Measurements from ENCODE around the gene E2F4. TPM values are rescaled to one million over a fixed set of nuclear protein-coding genes. Genes with fewer than 3 reads are reported as not detected.

E2F4 gene
- total and polyA plus RNA-seq, 2 donors: 46.9 to 47.7 TPM

GRCh38 chr16:67185651-67186134 lies 6.3 kb upstream of the E2F4 start:
- no peak for DNase-seq (ENCODE audit: low read depth in 6 of 9, low spot score in 9 of 9)
- H3K36me3 ChIP-seq (ENCODE audit: control insufficient read depth in 2 of 2, insufficient read depth in 2 of 2, low read length in 1 of 2): no peaks in the 10 kb centered on the region
- WGBS: 14% methylated on average over 12 of the region's 12 CpGs
- no peak overlapping the region for H3K27ac ChIP-seq (ENCODE audit: low read depth in 1 of 2, low read length in 1 of 2)
- peak overlapping the region in 1 of 2 donors; percentile 14 for H3K4me3 ChIP-seq (ENCODE audit: low read length in 2 of 2)
- peaks cover 18 to 49% of the 10 kb centered on the region in 2 donors for H3K27me3 ChIP-seq (ENCODE audit: control insufficient read depth in 2 of 2, insufficient read depth in 1 of 2, low read length in 1 of 2)
- peaks cover 11 to 26% of the 10 kb centered on the region in 2 donors for H3K4me1 ChIP-seq (ENCODE audit: control insufficient read depth in 2 of 2, insufficient read depth in 2 of 2, low read length in 2 of 2)
- peaks cover 0 to 3% of the 10 kb centered on the region in 2 donors for H3K9me3 ChIP-seq (ENCODE audit: control insufficient read depth in 2 of 2, insufficient read depth in 1 of 2, low read length in 1 of 2)

- H3K27ac ChIP-seq (ENCODE audit: low read depth in 1 of 2, low read length in 1 of 2): no peak overlapping the region
- no peak overlapping the region for H3K4me3 ChIP-seq (ENCODE audit: low read length in 2 of 2)
- peaks cover 18 to 49% of the 10 kb centered on the region in 2 donors for H3K27me3 ChIP-seq (ENCODE audit: control insufficient read depth in 2 of 2, insufficient read depth in 1 of 2, low read length in 1 of 2)
- H3K4me1 ChIP-seq (ENCODE audit: control insufficient read depth in 2 of 2, insufficient read depth in 2 of 2, low read length in 2 of 2): peaks cover 14 to 29% of the 10 kb centered on the region in 2 donors
- H3K36me3 ChIP-seq (ENCODE audit: control insufficient read depth in 2 of 2, insufficient read depth in 2 of 2, low read length in 1 of 2): no peaks in the 10 kb centered on the region
- H3K9me3 ChIP-seq (ENCODE audit: control insufficient read depth in 2 of 2, insufficient read depth in 1 of 2, low read length in 1 of 2): peaks cover 0 to 3% of the 10 kb centered on the region in 2 donors
- no peak for DNase-seq (ENCODE audit: low read depth in 6 of 9, low spot score in 9 of 9)
- WGBS: 83% methylated on average over 5 of the region's 5 CpGs
Observed at GRCh38 chr16:67186550-67186950, 5.4 kb upstream of the E2F4 start.

GRCh38 chr16:67187175-67187890 lies 4.6 kb upstream of the E2F4 start:
- no peak overlapping the region for H3K27ac ChIP-seq (ENCODE audit: low read depth in 1 of 2, low read length in 1 of 2)
- H3K4me1 ChIP-seq (ENCODE audit: control insufficient read depth in 2 of 2, insufficient read depth in 2 of 2, low read length in 2 of 2): peaks cover 17 to 30% of the 10 kb centered on the region in 2 donors

GRCh38 chr16:67188323-67188722 lies 3.6 kb upstream of the E2F4 start:
- Histone ChIP-seq H3K27ac (ENCODE audit: low read depth in 1 of 2, low read length in 1 of 2) (no peak overlapping the region), H3K36me3 (ENCODE audit: control insufficient read depth in 2 of 2, insufficient read depth in 2 of 2, low read length in 1 of 2) (peaks cover 0 to 1% of the 10 kb centered on the region in 2 donors), H3K4me3 (ENCODE audit: low read length in 2 of 2) (no peak overlapping the region), H3K27me3 (ENCODE audit: control insufficient read depth in 2 of 2, insufficient read depth in 1 of 2, low read length in 1 of 2) (peaks cover 18 to 49% of the 10 kb centered on the region in 2 donors), H3K9me3 (ENCODE audit: control insufficient read depth in 2 of 2, insufficient read depth in 1 of 2, low read length in 1 of 2) (peaks cover 0 to 3% of the 10 kb centered on the region in 2 donors), H3K4me1 (ENCODE audit: control insufficient read depth in 2 of 2, insufficient read depth in 2 of 2, low read length in 2 of 2) (peaks cover 24 to 32% of the 10 kb centered on the region in 2 donors)
- WGBS: 91% methylated on average over 4 of the region's 4 CpGs
- no peak for DNase-seq (ENCODE audit: low read depth in 6 of 9, low spot score in 9 of 9)

More at GRCh38 chr16:67187175-67187890, 4.6 kb upstream of the E2F4 start:
- Histone ChIP-seq H3K36me3 (ENCODE audit: control insufficient read depth in 2 of 2, insufficient read depth in 2 of 2, low read length in 1 of 2) (no peaks in the 10 kb centered on the region), H3K4me3 (ENCODE audit: low read length in 2 of 2) (no peak overlapping the region), H3K9me3 (ENCODE audit: control insufficient read depth in 2 of 2, insufficient read depth in 1 of 2, low read length in 1 of 2) (peaks cover 0 to 3% of the 10 kb centered on the region in 2 donors), H3K27me3 (ENCODE audit: control insufficient read depth in 2 of 2, insufficient read depth in 1 of 2, low read length in 1 of 2) (peaks cover 18 to 49% of the 10 kb centered on the region in 2 donors)
- no peak for DNase-seq (ENCODE audit: low read depth in 6 of 9, low spot score in 9 of 9)
- WGBS: 94% methylated on average over 26 of the region's 26 CpGs

GRCh38 chr16:67188798-67189197 lies 3.2 kb upstream of the E2F4 start:
- H3K4me3 ChIP-seq (ENCODE audit: low read length in 2 of 2): no peak overlapping the region
- DNase-seq (ENCODE audit: low read depth in 6 of 9, low spot score in 9 of 9): no peak
- H3K9me3 ChIP-seq (ENCODE audit: control insufficient read depth in 2 of 2, insufficient read depth in 1 of 2, low read length in 1 of 2): peaks cover 0 to 3% of the 10 kb centered on the region in 2 donors
- WGBS: 96% methylated on average over 15 of the region's 15 CpGs
- H3K27ac ChIP-seq (ENCODE audit: low read depth in 1 of 2, low read length in 1 of 2): no peak overlapping the region
- H3K27me3 ChIP-seq (ENCODE audit: control insufficient read depth in 2 of 2, insufficient read depth in 1 of 2, low read length in 1 of 2): peaks cover 18 to 49% of the 10 kb centered on the region in 2 donors
- H3K36me3 ChIP-seq (ENCODE audit: control insufficient read depth in 2 of 2, insufficient read depth in 2 of 2, low read length in 1 of 2): peaks cover 0 to 6% of the 10 kb centered on the region in 2 donors
- H3K4me1 ChIP-seq (ENCODE audit: control insufficient read depth in 2 of 2, insufficient read depth in 2 of 2, low read length in 2 of 2): peaks cover 27 to 35% of the 10 kb centered on the region in 2 donors

GRCh38 chr16:67190041-67190440 lies 1.9 kb upstream of the E2F4 start, which contains the start of gene EXOC3L1:
TSS of gene EXOC3L1 (minus strand) at chr16:67190136. CDS start at chr16:67189676, 460 bp downstream.
- no peak within 1 kb of the TSS for H3K27ac ChIP-seq (ENCODE audit: low read depth in 1 of 2, low read length in 1 of 2)
- no peaks in the 10 kb centered on the region for H3K9me3 ChIP-seq (ENCODE audit: control insufficient read depth in 2 of 2, insufficient read depth in 1 of 2, low read length in 1 of 2)
- H3K4me3 ChIP-seq (ENCODE audit: low read length in 2 of 2): no peak within 1 kb of the TSS
- DNase-seq (ENCODE audit: low read depth in 6 of 9, low spot score in 9 of 9): no peak
- 72% methylated on average over 6 of the region's 6 CpGs for WGBS
- peaks cover 10 to 18% of the 10 kb centered on the region in 2 donors for H3K36me3 ChIP-seq (ENCODE audit: control insufficient read depth in 2 of 2, insufficient read depth in 2 of 2, low read length in 1 of 2)
- peaks cover 21 to 27% of the 10 kb centered on the region in 2 donors for H3K4me1 ChIP-seq (ENCODE audit: control insufficient read depth in 2 of 2, insufficient read depth in 2 of 2, low read length in 2 of 2)
- peaks cover 12 to 37% of the 10 kb centered on the region in 2 donors for H3K27me3 ChIP-seq (ENCODE audit: control insufficient read depth in 2 of 2, insufficient read depth in 1 of 2, low read length in 1 of 2)

- Histone ChIP-seq H3K4me1 (ENCODE audit: control insufficient read depth in 2 of 2, insufficient read depth in 2 of 2, low read length in 2 of 2) (peaks cover 19 to 21% of the 10 kb centered on the region in 2 donors), H3K27me3 (ENCODE audit: control insufficient read depth in 2 of 2, insufficient read depth in 1 of 2, low read length in 1 of 2) (peaks cover 6 to 30% of the 10 kb centered on the region in 2 donors), H3K36me3 (ENCODE audit: control insufficient read depth in 2 of 2, insufficient read depth in 2 of 2, low read length in 1 of 2) (peaks cover 16 to 25% of the 10 kb centered on the region in 2 donors), H3K9me3 (ENCODE audit: control insufficient read depth in 2 of 2, insufficient read depth in 1 of 2, low read length in 1 of 2) (no peaks in the 10 kb centered on the region), H3K4me3 (ENCODE audit: low read length in 2 of 2) (no peak overlapping the region), H3K27ac (ENCODE audit: low read depth in 1 of 2, low read length in 1 of 2) (no peak overlapping the region)
- no peak for DNase-seq (ENCODE audit: low read depth in 6 of 9, low spot score in 9 of 9)
- WGBS: 96% methylated on average over 13 of the region's 13 CpGs
Observed at GRCh38 chr16:67190448-67191399, 1.2 kb upstream of the E2F4 start.

- Histone ChIP-seq H3K4me1 (ENCODE audit: control insufficient read depth in 2 of 2, insufficient read depth in 2 of 2, low read length in 2 of 2) (peaks cover 19 to 21% of the 10 kb centered on the region in 2 donors), H3K4me3 (ENCODE audit: low read length in 2 of 2) (peak overlapping the region; percentile 89 to 97), H3K27ac (ENCODE audit: low read depth in 1 of 2, low read length in 1 of 2) (no peak overlapping the region), H3K36me3 (ENCODE audit: control insufficient read depth in 2 of 2, insufficient read depth in 2 of 2, low read length in 1 of 2) (peaks cover 23 to 33% of the 10 kb centered on the region in 2 donors), H3K9me3 (ENCODE audit: control insufficient read depth in 2 of 2, insufficient read depth in 1 of 2, low read length in 1 of 2) (no peaks in the 10 kb centered on the region), H3K27me3 (ENCODE audit: control insufficient read depth in 2 of 2, insufficient read depth in 1 of 2, low read length in 1 of 2) (peaks cover 0 to 22% of the 10 kb centered on the region in 2 donors)
- no peak for DNase-seq (ENCODE audit: low read depth in 6 of 9, low spot score in 9 of 9)
- WGBS: 40% methylated on average over 9 of the region's 9 CpGs
Observed at GRCh38 chr16:67191411-67191994, 452 bp upstream of the E2F4 start.

Data from thymus (tissue), 11 donors.